Type B pancreatic cell (in vitro differentiated cells): ENCODE measurements around the gene DPYSL4. TPM values are rescaled to one million over a fixed set of nuclear protein-coding genes. Genes with fewer than 3 reads are reported as not detected.
A peak's percentile ranks its signal among the peaks of the same experiment; 100 is the strongest.

Experiments
- DNase-seq: peaks from one replicate; pipeline ENCODE4 v3.0.0; 2021; ENCODE audit warnings: mixed read lengths; ENCODE audit not compliant: unreplicated experiment; ENCODE audit errors: extremely low spot score
- H3K27ac Mint-ChIP-seq: 2 replicates; pipeline ENCODE4 v1.8.0; 2021; ENCODE audit warnings: mild to moderate bottlenecking, mixed read lengths
- H3K27me3 Mint-ChIP-seq: 2 replicates; pipeline ENCODE4 v1.8.0; 2021; ENCODE audit warnings: mixed read lengths
- H3K36me3 Mint-ChIP-seq: 2 replicates; pipeline ENCODE4 v1.8.0; 2021; ENCODE audit warnings: mixed read lengths
- H3K4me1 Mint-ChIP-seq: one replicate; pipeline ENCODE4 v1.8.0; 2021; ENCODE audit warnings: mixed read lengths; ENCODE audit not compliant: unreplicated experiment
- H3K4me3 Mint-ChIP-seq: 2 replicates; pipeline ENCODE4 v1.8.0; 2021; ENCODE audit warnings: mild to moderate bottlenecking, mixed read lengths
- H3K9me3 Mint-ChIP-seq: 2 replicates; pipeline ENCODE4 v1.8.0; 2021; ENCODE audit warnings: mixed read lengths
- CTCF ChIP-seq: fragments of 200-600 bp; sonication (generic); conservative IDR thresholded peaks from 2 replicates; pipeline ENCODE4 v1.5.0; 2021; ENCODE audit warnings: antibody characterized with exemption, mild to moderate bottlenecking
- total RNA-seq: library from RNA; stranded (reverse); gene quantifications from 2 replicates; pipeline ENCODE4 v1.2.1, GENCODE V29; 2021; ENCODE audit warnings: low replicate concordance

DPYSL4 gene
- total RNA-seq, 1 donor from 2014 or later = 61.9 TPM

GRCh38 chr10:132248455-132249225 lies 61.9 kb downstream of the DPYSL4 start:
- no peaks in the 10 kb centered on the region for H3K36me3 Mint-ChIP-seq
- TF ChIP-seq CTCF = no peak
- peaks cover 10% of the 10 kb centered on the region for H3K27me3 Mint-ChIP-seq
- H3K9me3 Mint-ChIP-seq = no peaks in the 10 kb centered on the region
- no peaks in the 10 kb centered on the region for H3K4me1 Mint-ChIP-seq
- DNase-seq = no peak
- H3K27ac Mint-ChIP-seq = no peak overlapping the region
- peak overlapping the region; percentile 77 for H3K4me3 Mint-ChIP-seq

GRCh38 chr10:132249226-132249724 lies 62.5 kb downstream of the DPYSL4 start:
- H3K27ac Mint-ChIP-seq = no peak overlapping the region
- no peak for TF ChIP-seq CTCF
- no peak for DNase-seq
- peaks cover 10% of the 10 kb centered on the region for H3K27me3 Mint-ChIP-seq
- H3K4me1 Mint-ChIP-seq = no peaks in the 10 kb centered on the region
- no peaks in the 10 kb centered on the region for H3K9me3 Mint-ChIP-seq
- no peak overlapping the region for H3K4me3 Mint-ChIP-seq
- no peaks in the 10 kb centered on the region for H3K36me3 Mint-ChIP-seq

- no peak for TF ChIP-seq CTCF
- no peak overlapping the region for H3K4me3 Mint-ChIP-seq
- peaks cover 10% of the 10 kb centered on the region for H3K27me3 Mint-ChIP-seq
- DNase-seq = no peak
- H3K36me3 Mint-ChIP-seq = no peaks in the 10 kb centered on the region
- H3K4me1 Mint-ChIP-seq = no peaks in the 10 kb centered on the region
- H3K9me3 Mint-ChIP-seq = no peaks in the 10 kb centered on the region
- no peak overlapping the region for H3K27ac Mint-ChIP-seq
Observed at GRCh38 chr10:132249824-132250375, 63.2 kb downstream of the DPYSL4 start.

- H3K27ac Mint-ChIP-seq = no peak overlapping the region
- H3K4me1 Mint-ChIP-seq = no peaks in the 10 kb centered on the region
- H3K27me3 Mint-ChIP-seq = peaks cover 10% of the 10 kb centered on the region
- no peak overlapping the region for H3K4me3 Mint-ChIP-seq
- DNase-seq = no peak
- H3K9me3 Mint-ChIP-seq = no peaks in the 10 kb centered on the region
- no peaks in the 10 kb centered on the region for H3K36me3 Mint-ChIP-seq
- no peak for TF ChIP-seq CTCF
Observed at GRCh38 chr10:132250481-132251475, 64.0 kb downstream of the DPYSL4 start.

GRCh38 chr10:132251928-132252327 lies 65.2 kb downstream of the DPYSL4 start:
- Mint-ChIP-seq H3K36me3 (no peaks in the 10 kb centered on the region), H3K4me3 (no peak overlapping the region), H3K27me3 (peaks cover 8% of the 10 kb centered on the region), H3K4me1 (peaks cover 4% of the 10 kb centered on the region), H3K27ac (no peak overlapping the region), H3K9me3 (no peaks in the 10 kb centered on the region)
- no peak for TF ChIP-seq CTCF
- no peak for DNase-seq
